ENCODE data around the gene CTNND2.
"Not testable (repeated sequence)": the region's sequence is repeated elsewhere in the genome, so short reads cannot be mapped to it uniquely, and the experiment has no call there.

Gene CTNND2

DNA sequence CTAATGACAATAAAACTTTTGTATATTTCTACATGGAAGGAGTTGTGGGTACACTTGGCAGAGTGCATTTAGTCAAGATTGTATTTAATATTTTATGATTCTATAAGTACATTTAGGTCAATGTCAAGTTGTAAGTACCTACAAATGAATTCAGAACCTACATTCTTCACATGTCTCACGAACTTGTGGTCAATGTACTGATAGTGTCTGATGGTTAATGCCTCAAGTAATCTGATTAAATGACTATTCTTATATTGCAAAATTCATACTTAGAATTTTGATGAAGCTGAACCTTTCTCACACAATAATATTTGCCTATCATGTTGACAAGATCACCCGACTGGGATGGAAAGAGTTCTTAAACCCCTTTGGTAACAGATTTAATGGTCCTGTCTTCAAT is 444.5 kb downstream of the CTNND2 start:
- DNase-seq (ENCODE audit: low read depth in 2 of 2): no peak

DNA sequence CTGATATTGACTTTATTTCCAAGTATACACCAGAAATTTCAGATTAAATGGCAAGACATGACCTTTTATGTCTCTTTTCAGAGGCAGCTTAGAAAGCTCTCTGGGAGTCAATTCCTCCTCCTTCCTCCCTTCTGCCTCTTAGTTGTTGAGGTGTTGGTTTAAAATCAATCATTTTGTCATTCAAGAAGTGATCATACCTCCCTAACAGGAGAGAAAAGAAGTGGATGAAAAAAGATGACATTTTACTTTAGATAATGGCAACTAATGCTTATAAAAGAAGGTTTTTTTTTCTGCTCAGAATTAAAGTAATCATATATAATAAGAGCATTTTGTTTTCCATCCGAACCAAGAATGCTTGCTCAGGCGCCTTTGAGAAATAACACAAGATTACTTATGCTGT is 448.7 kb downstream of the CTNND2 start:
- DNase-seq (ENCODE audit: low read depth in 2 of 2): no peak

DNA sequence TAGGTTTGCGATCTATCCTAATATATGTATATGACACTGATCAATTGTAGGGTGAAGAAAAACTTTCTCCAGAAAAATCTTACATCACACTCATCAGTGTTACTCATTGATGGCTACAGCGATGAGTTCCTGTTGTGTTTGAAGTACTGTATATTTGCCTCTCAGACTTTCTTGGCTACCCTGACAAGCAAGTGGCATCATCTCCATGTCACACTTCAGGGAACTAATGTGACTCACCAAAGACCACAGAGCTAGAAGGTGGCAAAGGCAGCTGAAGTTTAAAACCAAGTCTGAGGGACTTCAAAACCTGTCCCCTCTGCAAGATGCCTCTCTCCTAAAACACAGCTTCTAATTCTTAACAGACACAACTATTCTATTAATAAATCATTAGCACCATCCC is 451.4 kb downstream of the CTNND2 start:
- no peak for DNase-seq (ENCODE audit: low read depth in 2 of 2)

DNA sequence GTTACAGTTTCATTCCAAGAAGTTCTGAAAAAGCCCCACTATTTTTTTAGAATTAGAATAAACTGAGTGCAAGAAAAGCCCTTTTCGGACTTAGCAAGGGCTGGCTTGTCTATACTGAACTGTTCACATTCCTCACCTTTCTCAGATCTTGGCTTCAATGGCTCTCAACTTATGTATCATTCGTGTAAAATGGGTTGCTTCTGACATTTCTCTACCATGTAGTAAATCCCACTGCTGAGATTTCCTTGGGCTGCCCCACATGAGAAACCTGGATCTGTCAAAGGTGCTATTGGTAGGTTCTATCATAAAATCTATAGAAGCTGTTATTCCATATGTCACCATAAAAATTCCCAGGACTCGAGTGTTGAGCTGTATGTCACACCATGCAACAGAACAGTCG is 454.3 kb downstream of the CTNND2 start:
- DNase-seq (ENCODE audit: low read depth in 2 of 2): no peak

DNA sequence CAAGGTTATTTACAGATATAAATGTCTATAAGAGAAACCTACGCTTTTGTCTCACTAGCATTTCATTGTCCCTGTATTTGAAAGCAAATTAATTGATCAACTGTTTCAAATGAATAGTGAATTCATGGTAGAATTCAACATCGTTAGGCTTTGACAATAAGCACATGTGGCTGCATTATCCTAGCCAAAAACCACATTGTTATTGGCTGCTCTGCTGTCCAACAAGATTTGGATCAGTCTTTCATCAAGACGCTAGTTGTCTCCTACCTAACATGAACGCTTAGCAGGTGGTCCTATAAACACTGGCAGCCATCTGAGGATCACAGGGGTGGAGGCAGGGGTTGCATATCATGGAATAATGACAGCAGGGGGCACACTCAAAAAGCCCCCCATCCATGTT is 455.0 kb downstream of the CTNND2 start:
- no peak for DNase-seq (ENCODE audit: low read depth in 2 of 2)

DNA sequence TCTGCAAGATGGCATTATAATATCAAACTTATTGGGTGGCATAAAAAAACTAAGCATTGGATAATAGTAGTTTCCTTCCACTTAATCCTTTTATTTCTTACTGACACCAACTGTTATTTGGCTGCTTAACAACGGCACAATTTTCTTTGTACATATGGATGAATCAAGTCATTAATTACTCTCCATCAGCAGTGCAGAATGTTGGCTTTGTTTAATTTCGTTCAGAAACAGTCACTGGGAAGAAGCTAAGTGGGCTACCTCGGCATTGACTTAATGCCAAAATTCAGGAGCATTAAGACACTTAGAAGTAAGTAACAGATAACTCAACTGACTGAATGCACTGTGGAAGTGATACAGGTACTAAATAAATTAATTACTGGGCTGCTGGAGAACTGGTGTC is 460.4 kb downstream of the CTNND2 start:
- DNase-seq (ENCODE audit: low read depth in 2 of 2): no peak

DNA sequence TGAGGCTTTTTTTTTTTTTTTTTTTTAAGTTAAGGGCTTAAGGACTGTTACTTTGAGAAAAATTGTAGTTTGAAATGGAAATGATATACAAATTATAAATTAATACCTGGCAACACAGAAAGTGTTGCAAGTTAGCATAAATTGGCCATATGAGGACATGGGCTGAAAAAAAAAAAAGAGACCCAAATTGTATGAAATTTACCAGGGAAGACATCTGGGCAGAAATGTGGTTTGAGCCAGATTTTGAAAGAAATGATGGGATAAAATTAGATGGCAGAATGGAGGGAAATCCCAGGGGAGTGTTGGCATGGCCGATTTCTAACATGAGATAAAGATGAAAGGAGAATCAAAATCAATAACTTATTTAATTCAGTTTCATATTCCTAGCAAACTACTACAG is 472.1 kb downstream of the CTNND2 start:
- no peak for DNase-seq (ENCODE audit: low read depth in 2 of 2)

DNA sequence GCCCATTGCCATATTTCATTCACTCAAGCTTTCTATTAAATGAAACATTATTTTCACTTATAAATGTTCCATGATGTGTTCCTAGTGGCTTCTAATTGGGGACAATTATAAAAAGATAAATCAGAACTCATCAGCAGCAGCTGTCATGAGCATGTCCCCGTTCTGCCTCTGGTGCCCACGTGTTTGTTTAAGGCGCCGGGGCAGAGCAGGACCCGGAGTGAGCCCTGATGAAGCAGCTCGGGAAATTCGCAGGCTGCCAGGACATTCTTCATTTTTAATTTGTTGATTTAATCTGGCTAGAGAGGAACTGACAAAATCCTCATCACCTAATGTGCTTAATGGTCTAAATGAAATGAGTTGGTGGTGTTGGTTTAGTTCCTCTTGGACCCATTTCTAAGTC is 475.0 kb downstream of the CTNND2 start:
- DNase-seq (ENCODE audit: low read depth in 2 of 2): no peak

DNA sequence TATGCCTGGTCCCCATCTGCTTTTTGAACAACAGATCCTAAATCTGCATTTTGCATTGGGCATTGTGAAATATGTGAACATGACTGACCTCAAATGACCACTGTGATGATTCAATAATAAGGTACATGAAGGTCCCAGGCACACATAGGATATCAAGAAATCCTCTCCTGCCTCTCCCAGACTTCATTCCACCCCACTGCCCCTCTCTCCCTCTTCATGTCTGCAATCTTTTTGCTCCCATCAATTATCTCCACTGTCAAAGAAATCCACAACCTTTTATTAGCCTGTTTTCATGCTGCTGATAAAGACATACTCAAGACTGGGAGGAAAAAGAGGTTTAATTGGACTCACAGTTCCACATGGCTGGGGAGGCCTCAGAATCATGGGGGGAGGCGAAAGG is 476.7 kb downstream of the CTNND2 start:
- no peak for DNase-seq (ENCODE audit: low read depth in 2 of 2)

DNA sequence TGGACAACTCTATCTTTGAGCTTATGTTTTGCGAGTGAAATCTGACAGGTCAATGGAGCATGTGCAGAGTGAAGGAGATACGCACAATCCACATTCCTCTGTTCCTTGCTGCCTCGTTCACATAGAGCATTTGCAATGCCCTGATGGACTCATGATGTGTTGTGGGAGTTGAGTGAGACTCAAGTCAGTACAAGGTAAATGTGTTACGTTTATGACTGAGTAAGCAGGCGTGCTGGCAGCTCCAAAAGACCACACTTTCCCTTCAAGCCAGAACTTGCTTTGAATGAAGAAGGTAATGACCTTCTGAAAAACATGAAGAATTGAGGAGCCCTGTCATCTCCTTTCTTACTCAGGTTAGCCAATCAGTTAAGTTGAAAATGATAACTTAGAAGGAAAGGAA is 477.8 kb downstream of the CTNND2 start:
- DNase-seq (ENCODE audit: low read depth in 2 of 2): no peak

DNA sequence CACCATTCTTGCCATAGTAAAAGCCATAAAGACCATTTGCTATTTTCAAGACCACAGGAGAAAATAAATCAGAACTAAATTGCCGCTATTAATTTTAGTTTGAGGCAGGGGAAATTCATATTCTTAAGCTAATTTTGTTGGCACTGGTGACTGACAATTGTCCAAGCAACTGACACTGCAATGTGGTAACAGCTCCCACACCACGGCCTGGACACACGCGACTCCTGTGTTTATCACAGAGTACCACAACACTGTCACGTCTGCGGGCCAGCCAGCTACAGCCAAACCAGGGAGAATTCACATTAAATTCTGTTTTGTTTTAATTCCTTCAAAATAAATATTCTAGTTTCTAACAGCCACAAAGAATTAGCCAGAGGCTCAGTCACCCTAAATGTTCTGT is 481.9 kb downstream of the CTNND2 start:
- DNase-seq (ENCODE audit: low read depth in 2 of 2): no peak

DNA sequence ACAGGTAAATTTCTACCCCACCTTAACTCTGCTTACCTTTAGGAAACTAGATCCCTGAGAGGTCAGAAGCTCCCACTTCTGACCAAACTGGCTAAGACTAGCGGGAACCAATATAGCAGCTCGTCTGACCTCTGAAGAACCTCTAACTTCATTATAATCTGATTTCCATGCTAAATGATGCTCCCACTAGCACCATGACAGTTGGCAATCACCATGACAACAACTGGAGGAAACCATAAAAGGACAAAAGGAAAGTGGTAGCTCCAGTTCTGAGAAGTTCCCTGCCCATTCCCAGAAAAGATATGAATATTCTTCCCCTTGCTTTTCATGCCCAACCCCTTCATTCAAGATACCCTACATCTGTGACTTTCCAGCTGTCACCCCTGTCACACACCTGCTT is 483.3 kb downstream of the CTNND2 start:
- no peak for DNase-seq (ENCODE audit: low read depth in 2 of 2)

DNA sequence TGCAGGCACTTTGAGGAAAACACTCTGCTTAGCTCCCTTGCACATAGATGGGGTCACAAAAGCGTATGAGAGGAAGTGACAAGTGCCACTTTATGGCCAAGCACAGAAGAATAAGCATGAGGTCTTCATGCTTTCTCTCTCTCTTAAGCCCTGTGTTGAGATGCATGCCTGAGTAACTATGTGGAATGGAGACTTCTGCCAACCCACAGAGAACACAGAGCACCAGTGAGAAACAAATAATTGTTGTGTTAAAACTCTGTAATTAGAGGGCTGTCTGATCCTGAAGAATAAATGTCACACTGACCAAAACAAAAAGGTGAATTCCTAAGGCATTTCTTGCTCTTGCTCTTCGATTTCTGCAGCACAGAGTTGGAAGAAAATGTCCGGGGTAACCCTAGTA is 488.5 kb downstream of the CTNND2 start:
- DNase-seq (ENCODE audit: low read depth in 2 of 2): no peak

DNA sequence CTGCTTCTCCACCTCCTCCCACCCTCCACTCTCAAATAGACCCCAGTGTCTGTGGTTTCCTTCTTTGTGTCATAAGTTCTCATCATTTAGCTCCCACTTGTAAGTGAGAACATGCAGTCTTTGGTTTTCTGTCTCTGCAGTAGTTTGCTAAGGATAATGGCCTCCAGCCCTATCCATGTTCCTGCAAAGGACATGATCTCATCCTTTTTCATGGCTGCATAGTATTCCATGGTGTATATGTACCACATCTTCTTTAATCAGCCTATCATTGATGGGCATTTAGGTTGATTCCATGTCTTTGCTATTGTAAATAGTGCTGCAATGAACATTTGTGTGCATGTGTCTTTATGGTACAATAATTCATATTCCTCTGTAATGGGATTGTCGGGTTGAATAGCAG is 489.5 kb downstream of the CTNND2 start:
- not testable (repeated sequence) for DNase-seq (ENCODE audit: low read depth in 2 of 2)

DNA sequence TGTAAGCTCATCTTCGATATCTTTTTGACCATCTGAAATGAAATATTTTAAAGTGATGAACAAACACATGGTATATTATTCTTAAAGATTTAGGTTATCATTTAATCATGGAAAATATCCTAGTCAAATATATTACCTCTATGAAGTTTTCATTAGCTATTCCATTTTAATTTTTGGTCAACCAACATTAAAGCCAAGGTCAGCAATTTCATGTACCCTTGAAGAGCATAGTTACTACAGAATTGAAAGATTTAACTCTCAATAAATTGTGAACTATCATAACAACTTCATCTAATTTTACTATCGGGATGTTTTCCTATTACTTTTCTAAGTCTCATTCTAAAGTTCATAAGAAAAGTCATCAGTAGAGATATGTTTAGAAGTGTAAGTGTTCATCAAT is 492.6 kb downstream of the CTNND2 start:
- no peak for DNase-seq (ENCODE audit: low read depth in 2 of 2)

DNA sequence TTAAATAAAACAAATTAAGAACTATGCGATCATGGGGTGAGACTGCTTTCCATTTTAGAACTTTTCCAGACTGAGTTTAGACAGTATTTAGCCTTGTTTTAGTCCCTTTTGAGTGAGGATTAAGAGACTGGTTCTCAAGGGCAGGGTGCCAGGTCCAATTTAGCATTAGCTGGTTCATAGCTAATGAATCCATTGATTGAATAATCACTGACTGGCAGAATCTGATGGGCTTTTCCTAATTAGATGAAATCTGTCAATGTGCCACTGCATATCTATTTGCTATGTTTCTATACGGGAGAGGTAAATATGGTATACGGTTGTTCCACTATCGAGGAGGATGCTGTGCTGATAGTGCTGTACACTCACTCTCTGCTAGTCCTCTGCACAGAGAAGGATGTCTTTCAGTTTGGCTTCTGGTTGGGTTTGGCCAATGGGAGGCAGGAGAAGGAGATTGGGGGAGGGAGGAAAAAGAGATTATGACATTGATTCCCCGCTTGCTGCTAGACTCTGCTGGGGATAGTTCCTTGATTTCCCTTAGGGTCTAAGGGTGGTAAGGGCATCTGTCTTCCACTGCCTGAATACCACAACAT is 496.6 kb downstream of the CTNND2 start:
- DNase-seq (ENCODE audit: low read depth in 2 of 2): no peak

DNA sequence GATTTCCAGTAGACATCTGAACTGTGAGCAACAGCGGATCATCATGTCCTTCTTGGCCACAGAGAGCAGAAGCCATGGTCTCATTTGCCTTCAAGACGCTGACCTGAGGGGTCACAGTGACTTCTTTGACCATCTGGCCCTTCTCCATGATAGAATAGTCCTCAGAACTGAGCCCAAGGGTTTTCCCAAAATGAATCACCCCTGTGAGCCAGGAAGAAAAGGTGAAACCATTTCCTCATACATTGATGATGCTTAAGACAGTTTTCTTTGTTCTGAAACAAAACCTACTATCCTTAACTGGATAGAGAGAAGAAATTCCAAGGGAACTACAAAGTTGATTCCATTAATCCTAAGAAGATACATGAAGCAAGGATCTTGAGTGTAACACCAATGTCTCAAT is 503.9 kb downstream of the CTNND2 start:
- no peak for DNase-seq (ENCODE audit: low read depth in 2 of 2)

DNA sequence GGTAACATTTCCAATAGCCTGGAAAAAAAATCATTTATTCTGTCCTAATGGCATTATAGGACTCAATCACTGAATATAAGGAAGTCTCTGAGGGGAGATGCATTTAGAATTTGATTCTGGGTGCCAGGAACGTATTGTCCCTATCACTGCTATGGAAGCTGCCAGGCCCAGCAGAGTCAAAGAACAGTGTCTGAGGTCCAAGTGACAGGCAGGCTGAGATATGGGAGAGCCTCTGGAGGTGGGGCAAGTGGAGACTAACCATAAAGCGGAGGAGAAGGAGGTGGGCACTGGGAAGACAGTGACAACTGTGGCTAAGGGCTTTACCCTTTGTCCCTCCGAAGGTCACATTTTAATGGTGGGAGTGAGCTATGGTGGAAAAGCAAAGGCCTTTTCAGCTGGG is 505.5 kb downstream of the CTNND2 start:
- no peak for DNase-seq (ENCODE audit: low read depth in 2 of 2)

DNA sequence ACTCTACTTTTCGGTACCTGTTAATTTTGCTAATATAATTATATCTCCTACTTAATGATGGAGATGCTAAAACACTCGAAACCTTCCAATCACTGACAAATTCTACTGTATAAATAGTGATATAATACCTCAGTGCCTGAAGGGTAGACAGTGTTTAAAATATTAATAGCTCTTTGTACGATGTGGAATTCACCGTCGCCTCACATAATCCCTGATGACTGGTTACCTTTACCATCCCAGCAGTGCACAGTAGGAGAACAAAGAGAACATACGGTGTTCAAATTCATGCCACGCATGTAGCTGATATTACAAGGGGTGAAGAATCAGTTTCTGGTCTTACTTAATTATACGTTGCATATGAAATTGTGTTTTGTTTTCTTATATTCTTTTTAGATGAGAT is 506.7 kb downstream of the CTNND2 start:
- no peak for DNase-seq (ENCODE audit: low read depth in 2 of 2)

DNA sequence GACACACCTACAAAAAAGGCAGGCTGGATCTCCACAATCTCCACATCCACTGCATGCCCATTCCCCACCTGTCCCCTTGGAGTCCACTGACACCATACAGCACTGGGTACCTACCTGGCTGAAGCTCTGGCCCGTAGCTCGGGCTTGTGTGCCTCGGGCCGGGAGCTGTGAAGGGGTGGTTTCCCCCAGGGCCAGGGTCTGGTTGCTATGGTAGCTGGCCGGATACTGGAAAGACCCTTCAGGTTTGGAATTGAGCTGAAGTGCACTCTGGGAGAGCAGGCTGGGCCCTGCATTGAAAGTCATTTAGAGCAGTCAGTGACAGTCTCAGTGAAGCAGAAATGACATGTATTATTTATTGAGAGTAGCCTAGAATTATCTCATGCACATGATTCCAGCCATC is 507.3 kb downstream of the CTNND2 start:
- no peak for DNase-seq (ENCODE audit: low read depth in 2 of 2)

DNA sequence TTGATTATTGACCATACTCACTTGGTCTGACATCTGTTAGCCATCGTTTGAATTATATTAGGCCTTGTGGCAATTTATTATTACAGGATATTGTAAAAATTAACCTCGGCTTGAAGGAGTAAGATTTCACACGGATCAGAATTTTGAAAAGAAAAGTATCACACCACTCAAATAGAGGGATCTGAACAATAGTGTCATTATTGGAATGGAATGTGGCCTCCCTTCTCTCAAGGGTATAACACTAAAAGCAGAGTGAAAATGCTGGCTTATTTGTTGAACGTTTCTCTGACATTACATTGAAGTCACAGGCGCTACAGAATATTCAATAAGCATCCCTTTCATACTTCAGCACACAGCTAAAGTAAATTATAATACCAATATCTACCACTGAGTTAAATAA is 509.3 kb downstream of the CTNND2 start:
- no peak for DNase-seq (ENCODE audit: low read depth in 2 of 2)

DNA sequence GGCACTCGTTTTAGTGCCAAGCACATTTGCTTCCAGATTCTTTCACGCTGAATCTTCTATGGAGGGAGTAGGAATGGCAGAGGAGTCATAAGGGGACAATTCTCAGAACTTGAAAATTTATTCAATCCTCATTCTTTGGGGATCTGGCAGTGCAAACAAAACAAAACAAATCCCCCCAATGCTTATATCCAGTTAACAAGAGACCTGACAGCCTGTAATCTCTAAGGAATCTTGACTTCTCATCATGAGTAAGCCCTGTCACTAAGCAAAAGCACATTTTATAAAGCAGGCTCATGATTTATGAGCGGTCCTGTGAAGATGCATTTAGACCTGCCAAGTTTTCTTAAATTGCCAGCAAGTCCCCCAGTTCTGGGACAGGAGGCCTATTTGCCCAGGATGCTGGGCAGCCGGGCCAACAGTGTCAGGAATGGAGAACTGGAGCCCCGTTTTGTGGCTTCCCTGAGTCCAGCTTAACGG is 513.9 kb downstream of the CTNND2 start:
- no peak for DNase-seq (ENCODE audit: low read depth in 2 of 2)

DNA sequence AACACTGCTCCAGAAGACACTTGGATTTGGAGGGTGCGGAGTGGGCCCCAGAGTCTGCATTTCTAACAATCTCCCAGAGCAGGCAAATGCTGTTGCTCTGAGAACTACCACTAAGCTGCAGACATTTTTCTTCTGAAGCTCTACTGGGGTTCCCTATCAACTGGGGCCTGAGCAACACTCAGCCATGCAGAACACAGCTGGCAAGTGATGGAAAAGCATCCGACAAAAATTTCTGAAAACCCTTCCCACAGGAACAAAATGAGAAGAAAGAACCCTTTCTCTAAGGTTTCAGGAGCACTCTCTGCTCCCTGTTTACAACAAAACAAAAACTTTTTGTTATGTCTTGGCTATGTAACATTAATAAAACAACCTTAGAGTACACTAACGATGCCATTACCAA is 516.9 kb downstream of the CTNND2 start:
- DNase-seq (ENCODE audit: low read depth in 2 of 2): no peak

DNA sequence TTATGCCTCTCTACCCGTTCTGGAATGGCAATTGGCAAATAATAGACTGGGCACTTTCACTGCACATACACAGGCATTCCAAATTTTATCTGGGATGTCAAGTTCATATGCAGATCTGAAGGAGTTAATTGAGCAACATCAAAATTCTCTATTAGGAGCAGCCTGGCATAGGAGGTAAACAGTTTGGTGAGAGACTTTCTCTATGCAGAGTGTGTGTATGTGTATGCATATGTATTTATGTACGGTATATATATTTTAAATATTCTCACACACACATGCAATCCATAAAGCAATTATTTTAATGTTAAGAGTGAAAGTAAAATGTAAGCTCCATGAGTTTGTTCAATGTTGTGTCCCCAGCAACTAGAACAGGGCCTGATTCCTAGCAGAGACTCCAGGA is 517.8 kb downstream of the CTNND2 start:
- no peak for DNase-seq (ENCODE audit: low read depth in 2 of 2)

DNA sequence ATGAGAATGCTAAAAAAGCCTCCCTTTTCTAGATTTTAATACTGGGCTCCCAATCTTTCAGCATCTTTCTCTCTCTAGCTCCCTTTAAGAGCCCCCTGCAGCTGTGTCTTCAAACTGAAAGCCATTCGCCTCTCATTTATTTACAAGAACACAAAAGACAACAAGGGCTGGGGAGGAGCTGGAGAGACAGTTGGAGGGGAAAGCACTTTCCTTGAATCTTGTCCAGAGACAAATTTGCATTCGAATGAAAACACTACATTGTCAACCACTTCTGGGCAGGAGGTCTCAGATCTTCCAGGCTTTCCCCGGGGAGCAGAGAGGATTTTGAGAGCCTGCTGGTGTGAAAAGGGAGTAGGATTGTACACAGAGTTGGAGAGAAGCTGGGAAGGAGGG is 518.3 kb downstream of the CTNND2 start:
- no peak for DNase-seq (ENCODE audit: low read depth in 2 of 2)

Data from stimulated activated CD8-positive, alpha-beta memory T cell treated with anti-CD3 and anti-CD28 coated beads, Interleukin-15, amount 100 ng/mL, for 4 hours (primary cell).